Left ventricle myocardium superior (tissue), 1 donor: ENCODE measurements around the gene OR7A5. TPM values are rescaled to one million over a fixed set of nuclear protein-coding genes. Genes with fewer than 3 reads are reported as not detected.

Source experiments
- ATAC-seq: fragments of 200-7000 bp; cut with Tn5 transposase; one replicate; pipeline ENCODE4 v1.9.1; 2020; ENCODE audit warnings: mild to moderate bottlenecking, moderate library complexity
- DNase-seq: peaks from one replicate; pipeline ENCODE4 v3.0.0-alpha.2; 2020
- intact Hi-C: fragments of 100-400 bp; cut with micrococcal nuclease; formaldehyde crosslinking; loops from one replicate; pipeline ENCODE4 v1.11.0; 2022
- long read RNA-seq: library from polyadenylated mRNA; unstranded; transcript quantifications from one replicate; pipeline ENCODE4 v2.0.0, GENCODE V29; 2021
- total RNA-seq: library from RNA; stranded (reverse); fragmentation: NEBNext Ultra II Directional; extraction: Animal tissue kit (Norgen Biotek cat#: 25700); gene quantifications from one replicate; pipeline ENCODE4 v1.2.1, GENCODE V29; 2021
- donor health status: DM: no; HTN: yes; CAD: no; lungs with severe emphysema.

Gene OR7A5
- not detected for total RNA-seq
- long read RNA-seq = 0 reads

- intact Hi-C loops = no loop called here
- DNase-seq (no peak), ATAC-seq (peak; percentile 72)
Observed at GRCh38 chr19:14835011-14835410, at the start of gene OR7A5, which contains the start of gene OR7C1. Gene OR7A5 (minus strand): TSS chr19:14835185. CDS start chr19:14828241, 6,944 bp downstream. Gene OR7C1 (minus strand): TSS chr19:14835185. CDS start chr19:14800136, 35,049 bp downstream.

- no peak for DNase-seq
- intact Hi-C loops = no loop called here
- no peak for ATAC-seq
Observed at GRCh38 chr19:14871619-14872230, 36.7 kb upstream of the OR7A5 start.

GRCh38 chr19:14868497-14868896 is 33.5 kb upstream of the OR7A5 start:
- intact Hi-C loops = no loop called here
- ATAC-seq (no peak), DNase-seq (no peak)

- intact Hi-C loops = no loop called here
- ATAC-seq = no peak
- DNase-seq = no peak
Observed at GRCh38 chr19:14848822-14849221, 13.8 kb upstream of the OR7A5 start, which contains the start of gene OR7A10. Gene OR7A10 (minus strand): TSS chr19:14848922. CDS start chr19:14841877, 7,045 bp downstream.

- intact Hi-C loops = no loop called here
- DNase-seq (no peak), ATAC-seq (no peak)
Observed at GRCh38 chr19:14843578-14843977, 8.6 kb upstream of the OR7A5 start.

GRCh38 chr19:14843169-14843568 is 8.2 kb upstream of the OR7A5 start:
- intact Hi-C loops = no loop called here
- DNase-seq = no peak
- no peak for ATAC-seq

GRCh38 chr19:14840206-14840605 is 5.2 kb upstream of the OR7A5 start:
- DNase-seq (no peak), ATAC-seq (no peak)
- intact Hi-C loops = no loop called here

- no peak for ATAC-seq
- intact Hi-C loops = no loop called here
- DNase-seq = no peak
Observed at GRCh38 chr19:14837391-14837790, 2.4 kb upstream of the OR7A5 start.

GRCh38 chr19:14830702-14831101 is 4.3 kb downstream of the OR7A5 start:
- intact Hi-C loops = no loop called here
- ATAC-seq (no peak), DNase-seq (no peak)

- intact Hi-C loops = no loop called here
- no peak for ATAC-seq
- no peak for DNase-seq
Observed at GRCh38 chr19:14826006-14826405, 9.0 kb downstream of the OR7A5 start.

GRCh38 chr19:14821937-14822336 is 13.0 kb downstream of the OR7A5 start:
- intact Hi-C loops = no loop called here
- no peak for DNase-seq
- ATAC-seq = no peak

- DNase-seq = no peak
- intact Hi-C loops = no loop called here
- ATAC-seq = no peak
Observed at GRCh38 chr19:14818588-14818987, 16.4 kb downstream of the OR7A5 start.

- intact Hi-C loops = no loop called here
- no peak for DNase-seq
- ATAC-seq = no peak
Observed at GRCh38 chr19:14817052-14817451, 17.9 kb downstream of the OR7A5 start.

- intact Hi-C loops = no loop called here
- DNase-seq (no peak), ATAC-seq (no peak)
Observed at GRCh38 chr19:14814982-14815652, 19.9 kb downstream of the OR7A5 start.

- ATAC-seq = peak; percentile 48
- no peak for DNase-seq
Observed at GRCh38 chr19:14809272-14810057, 25.5 kb downstream of the OR7A5 start.

GRCh38 chr19:14804765-14805164 is 30.2 kb downstream of the OR7A5 start:
- intact Hi-C loops = no loop called here
- DNase-seq (no peak), ATAC-seq (no peak)

More at GRCh38 chr19:14809272-14810057, 25.5 kb downstream of the OR7A5 start:
- intact Hi-C loops = no loop called here

- no peak for ATAC-seq
- intact Hi-C loops = no loop called here
Observed at GRCh38 chr19:14798760-14799159, 36.2 kb downstream of the OR7A5 start.

GRCh38 chr19:14796021-14796420 is 39.0 kb downstream of the OR7A5 start:
- ATAC-seq (no peak), DNase-seq (no peak)

More at GRCh38 chr19:14798760-14799159, 36.2 kb downstream of the OR7A5 start:
- no peak for DNase-seq

GRCh38 chr19:14795078-14795721 is 39.8 kb downstream of the OR7A5 start:
- DNase-seq (no peak), ATAC-seq (no peak)
- intact Hi-C loops = no loop called here

More at GRCh38 chr19:14796021-14796420, 39.0 kb downstream of the OR7A5 start:
- intact Hi-C loops = no loop called here
